HG02678 (cell line): ENCODE data around the gene INSRR.

ENCODE experiments used
- ATAC-seq: cut with Tn5 transposase; IDR thresholded peaks from one replicate; pipeline ENCODE4 v1.9.1; 2021; ENCODE audit warnings: mild to moderate bottlenecking, moderate library complexity; ENCODE audit not compliant: unreplicated experiment

INSRR gene

DNA sequence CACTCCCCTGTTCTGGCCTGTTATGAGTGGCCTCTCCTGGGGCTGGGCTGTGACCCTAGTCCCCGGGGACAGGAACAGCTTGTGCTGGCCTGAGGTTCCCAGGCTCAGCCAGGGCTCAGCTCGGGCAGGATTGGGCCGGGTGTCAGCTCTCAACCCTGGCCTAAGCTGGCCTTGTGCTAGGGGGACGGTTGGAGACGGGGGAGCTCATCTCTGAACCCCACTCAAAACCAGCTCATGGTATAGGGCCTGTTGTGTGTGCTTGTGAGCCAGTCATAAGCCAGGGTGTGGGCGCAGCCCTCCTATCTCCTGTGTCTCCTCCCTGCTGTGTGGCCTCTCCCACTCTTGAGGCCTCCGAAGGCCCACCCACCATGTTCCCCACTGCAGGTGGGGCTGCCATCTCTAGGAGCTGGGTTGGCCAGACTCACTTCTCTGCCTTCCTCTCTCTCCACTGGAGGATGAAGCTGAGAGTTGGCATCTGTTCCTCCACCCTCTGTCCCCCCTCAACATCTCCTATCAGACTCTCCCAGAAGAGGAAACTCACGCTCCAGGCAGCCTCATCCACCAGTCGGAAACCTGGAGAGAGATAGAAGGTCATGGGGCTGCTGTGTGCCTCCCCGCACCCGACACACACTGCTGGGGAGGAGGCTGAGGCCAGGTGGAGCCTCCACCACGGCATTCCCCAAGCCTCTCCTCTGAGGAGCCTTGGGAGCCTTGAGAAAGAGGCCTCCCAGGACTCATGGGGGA lies 36.0 kb upstream of the INSRR start:
- ATAC-seq = no peak

GRCh38 chr1:156894001-156894400 lies 35.1 kb upstream of the INSRR start:
- no peak for ATAC-seq

DNA sequence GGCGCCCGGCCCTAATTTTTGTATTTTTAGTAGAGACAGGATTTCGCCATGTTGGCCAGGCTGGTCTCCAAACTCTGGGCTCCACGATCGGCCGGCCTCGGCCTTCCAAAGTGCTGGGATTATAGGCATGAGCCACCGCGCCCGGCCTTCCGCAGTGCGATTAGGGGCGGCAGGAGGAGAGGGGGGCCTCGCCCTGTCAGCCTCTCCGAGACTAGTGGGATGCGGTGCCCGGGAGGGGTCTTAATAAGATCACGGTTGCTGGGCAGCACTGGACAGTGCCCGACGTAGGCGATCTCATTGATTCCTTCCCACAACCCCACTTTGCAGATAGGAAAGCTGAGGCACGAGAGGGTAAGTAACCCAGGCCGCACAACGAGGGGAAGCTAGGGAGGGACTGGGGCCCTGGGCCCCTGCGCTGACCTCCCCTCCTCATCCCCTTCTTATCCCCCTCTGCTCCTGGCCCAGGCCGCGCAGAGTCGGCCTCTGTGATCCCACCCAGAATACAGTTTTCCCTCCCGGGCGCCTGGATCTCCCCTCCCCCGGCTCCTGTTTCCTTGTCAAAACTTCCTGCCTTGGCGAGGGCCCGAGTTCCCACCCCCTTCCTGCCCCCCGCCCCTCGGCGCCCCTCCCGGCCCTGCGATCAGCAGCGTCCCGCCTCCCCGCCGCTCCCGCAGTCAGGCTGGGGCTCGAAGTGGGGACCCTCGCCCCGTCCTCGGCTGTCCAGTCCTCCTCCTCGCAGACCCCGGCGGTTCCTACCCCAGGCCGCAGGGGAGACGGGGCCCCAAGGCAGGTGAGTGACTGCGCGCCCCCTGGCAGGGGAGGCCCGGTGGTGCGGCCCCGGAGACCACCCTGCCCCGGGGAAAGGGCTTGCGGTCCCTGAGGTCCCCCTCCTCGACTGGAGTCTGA lies 34.4 kb upstream of the INSRR start, which contains the start of gene PEAR1:
Gene PEAR1 (plus strand): TSS at position 671 of the 906 bp plus-strand sequence. CDS start 10,209 bp downstream, outside the sequence.
- ATAC-seq = no peak

DNA sequence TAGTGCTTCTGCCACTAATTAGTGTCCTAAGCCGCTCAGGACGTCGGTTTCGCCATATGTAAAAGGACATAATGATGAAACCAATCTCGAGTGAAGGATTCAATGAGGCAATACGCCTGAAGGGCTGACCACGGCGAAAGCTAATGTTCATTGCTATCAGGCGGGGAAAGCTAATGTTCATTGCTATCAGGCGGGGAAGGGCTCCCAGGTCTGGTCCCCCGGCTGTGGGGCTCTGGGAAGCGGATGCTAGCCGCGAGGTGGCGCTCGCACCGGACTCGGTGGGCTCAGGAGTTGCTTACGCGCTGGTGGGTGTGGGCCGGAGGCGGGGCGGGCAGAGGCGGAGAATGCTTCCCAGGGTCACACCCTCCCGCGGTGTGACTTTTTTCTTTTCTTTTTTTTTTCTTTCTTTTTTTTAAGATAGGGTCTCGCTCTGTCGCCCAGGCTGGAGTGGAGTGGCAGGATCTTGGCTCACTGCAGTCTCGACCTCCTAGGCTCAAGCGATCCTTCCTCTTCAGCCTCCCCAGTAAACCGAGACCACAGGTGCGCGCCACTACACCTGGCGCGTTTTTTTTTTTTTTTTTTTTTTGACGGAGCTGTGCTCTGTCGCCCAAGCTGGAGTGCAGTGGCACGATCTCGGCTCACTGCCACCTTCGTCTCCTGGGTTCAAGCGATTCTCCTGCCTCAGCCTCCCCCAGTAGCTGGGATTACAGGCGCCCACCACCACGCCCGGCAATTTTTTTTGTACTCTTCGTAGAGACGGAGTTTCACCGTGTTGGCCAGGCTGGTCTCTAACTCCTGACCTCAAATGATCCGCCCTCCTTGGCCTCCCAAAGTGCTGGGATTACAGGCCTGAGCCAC lies 33.5 kb upstream of the INSRR start:
- ATAC-seq = no peak

DNA sequence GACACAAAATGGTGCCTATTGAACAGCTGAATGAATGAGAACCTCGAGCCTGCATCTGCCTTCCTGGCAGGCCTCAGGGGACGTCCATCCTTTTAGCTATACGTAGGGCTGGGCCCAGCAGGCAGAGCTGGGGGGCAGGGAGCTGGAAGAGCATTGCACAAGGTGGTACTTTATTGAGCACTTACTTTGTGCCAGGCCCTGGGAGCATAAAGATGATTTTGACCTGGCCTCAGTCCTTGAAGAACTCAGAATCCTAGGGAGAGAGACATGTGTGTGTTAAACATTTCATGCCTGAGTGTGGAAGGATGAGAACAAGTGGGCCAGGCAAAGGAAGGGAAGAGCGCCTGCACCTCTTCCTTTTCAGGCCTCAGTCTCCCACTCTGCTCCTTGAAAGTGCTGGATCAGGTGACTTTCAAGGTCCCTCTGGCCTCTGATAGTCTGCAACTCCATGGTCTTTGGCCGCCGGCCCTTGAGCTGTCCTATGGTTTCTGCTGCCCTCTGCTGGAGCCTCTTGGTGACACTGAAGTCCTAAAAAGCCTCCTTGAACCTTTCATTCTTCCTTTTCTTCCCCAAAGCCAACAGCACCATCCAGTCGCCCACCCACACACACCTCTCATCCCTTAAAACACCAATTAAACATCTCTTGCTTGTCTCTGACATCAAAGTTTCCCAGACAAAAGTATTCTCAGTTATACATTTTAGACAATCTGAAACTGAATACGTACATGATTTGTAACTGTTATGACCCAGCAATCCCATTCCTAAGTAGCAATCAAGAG lies 31.1 kb upstream of the INSRR start:
- ATAC-seq = no peak

- ATAC-seq = no peak
These were observed 28.8 kb upstream of the INSRR start for GRCh38 chr1:156887734-156888133.

DNA sequence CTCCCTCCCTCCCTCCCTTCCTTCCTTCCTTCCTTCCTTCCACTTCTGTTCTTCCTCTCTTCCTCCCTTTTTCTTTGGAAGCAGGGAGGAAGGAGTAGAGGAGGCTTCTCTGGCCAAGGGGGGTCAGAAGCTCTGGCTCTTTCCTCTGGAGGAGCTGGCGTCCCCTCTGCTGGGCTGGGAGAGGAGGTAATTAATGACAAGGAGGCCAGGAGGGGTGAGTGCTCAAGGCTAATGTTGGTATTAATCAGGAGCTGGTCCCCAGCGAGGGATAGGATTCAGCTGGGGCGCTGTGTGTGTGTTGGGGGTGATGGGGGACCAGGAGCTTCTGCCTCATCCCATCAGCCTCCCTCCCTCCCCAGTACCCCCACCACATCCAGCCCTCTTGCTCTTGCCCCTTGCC lies 28.4 kb upstream of the INSRR start:
- no peak for ATAC-seq

DNA sequence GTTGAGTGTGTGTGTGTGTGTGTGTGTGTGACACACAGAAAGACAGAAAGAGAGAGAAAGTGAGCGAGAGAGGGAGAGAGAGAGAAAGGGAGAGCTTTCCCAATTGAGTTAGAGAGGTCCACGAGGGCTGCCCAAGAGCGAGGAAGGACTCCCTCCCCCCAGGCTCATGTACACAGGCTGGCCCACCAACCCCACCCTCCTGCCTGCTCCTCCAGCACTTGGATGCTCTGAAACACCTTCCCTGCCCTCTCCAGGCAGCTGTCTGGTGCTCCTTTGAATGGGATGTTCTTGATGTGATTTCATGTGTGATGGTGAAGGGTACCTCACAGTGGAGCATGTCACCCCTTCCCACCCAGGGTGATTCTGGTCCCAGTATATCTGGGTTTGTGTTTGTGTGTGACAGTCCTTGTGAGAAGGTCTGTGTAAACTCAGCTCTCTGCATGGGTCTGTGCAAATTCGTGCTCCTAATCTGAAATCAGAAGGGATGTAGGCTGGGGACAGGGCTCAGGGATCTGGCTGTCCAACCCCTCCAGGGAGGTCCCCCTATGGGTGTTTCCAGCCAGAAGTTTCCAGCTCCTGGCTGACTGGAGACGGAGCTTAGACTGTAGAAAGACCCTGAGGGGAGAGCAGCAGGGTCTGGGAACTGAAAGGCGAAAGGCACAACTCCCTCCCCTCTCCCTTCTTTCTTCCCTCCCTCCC lies 27.8 kb upstream of the INSRR start:
- ATAC-seq = no peak

DNA sequence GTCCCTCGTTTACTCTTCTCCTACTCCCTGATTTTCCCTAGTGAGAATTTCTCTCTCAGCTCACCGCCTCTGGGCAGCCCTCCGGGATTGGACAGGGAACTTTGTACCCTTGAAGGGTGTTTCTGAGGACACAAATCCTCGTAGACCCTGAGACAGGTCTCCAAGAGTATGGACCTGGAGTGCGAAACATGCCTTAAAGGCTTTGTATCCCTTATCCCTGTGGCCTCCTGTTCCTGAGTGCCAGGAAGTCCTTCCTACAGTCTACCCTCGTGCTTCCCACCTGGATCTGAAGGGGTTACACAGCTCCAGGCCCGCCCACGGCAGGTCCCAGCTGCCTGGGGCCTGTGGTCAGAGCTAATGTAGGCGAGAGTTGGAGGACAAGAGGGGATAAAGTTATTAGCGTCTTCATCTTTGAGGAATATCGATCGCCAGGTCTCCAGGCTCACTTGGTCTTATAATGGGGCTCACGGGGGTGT lies 27.0 kb upstream of the INSRR start:
- no peak for ATAC-seq

GRCh38 chr1:156885314-156885713 lies 26.4 kb upstream of the INSRR start:
- ATAC-seq = no peak

GRCh38 chr1:156884560-156885184 lies 25.8 kb upstream of the INSRR start:
- ATAC-seq = no peak

DNA sequence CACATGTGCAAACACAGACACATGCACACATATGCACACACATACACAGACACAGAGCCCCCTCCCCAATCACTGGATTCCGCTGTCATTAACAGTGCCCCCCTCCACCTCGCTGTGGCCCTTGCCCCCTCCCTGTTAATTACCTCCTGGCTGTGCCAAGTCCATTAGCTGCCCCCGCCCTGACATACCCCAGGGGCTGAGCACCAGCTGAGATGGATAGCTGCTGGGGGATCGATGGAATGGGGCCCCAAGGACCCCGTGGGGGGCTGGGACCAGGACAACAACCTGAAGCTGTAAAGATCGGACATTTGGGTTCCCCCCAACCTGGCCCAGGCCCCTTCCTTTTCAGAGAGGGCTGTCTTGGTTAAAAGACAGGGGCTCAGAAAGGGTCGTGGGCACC lies 25.0 kb upstream of the INSRR start:
- ATAC-seq = no peak

GRCh38 chr1:156882543-156882942 lies 23.6 kb upstream of the INSRR start:
- no peak for ATAC-seq

DNA sequence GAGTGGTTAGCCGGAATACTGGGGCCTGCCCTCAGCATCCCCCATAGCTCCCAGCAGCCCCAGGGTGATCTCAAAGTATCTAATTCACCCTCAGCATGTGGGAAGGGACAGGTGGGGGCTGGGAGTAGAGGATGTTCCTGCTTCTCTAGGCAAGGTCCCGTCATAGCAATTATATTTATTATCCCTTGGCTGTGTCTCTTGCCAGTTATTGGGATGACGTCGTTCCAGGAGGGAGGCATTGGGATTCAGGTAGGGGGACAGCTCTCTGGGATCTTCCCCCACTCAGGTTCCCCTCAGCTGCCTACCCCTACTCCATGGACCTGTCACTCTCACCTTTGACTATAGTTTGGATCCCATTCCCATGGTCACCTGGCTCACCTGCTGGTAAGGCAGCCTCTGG lies 22.7 kb upstream of the INSRR start:
- no peak for ATAC-seq

GRCh38 chr1:156881101-156881500 lies 22.2 kb upstream of the INSRR start:
- no peak for ATAC-seq

DNA sequence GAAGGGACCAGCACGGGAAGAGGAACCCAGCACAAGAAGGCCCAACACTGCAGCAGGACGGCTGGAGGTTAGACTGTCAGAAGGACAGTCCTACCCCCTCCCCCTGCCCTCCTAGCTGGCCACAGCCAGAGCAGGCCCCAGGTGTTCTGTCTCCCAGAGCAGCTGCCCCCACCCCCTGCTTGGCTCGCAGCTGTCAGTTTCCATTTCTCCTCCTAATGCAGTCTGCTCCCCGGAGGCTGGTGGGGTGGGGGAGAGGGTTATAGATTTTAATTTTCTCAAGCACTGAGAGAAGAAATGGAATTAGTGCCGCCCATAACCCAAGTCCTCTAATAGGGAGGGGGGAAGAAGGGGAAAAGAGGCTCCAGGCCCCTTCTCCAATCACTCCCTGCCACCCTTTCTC lies 21.6 kb upstream of the INSRR start:
- no peak for ATAC-seq

DNA sequence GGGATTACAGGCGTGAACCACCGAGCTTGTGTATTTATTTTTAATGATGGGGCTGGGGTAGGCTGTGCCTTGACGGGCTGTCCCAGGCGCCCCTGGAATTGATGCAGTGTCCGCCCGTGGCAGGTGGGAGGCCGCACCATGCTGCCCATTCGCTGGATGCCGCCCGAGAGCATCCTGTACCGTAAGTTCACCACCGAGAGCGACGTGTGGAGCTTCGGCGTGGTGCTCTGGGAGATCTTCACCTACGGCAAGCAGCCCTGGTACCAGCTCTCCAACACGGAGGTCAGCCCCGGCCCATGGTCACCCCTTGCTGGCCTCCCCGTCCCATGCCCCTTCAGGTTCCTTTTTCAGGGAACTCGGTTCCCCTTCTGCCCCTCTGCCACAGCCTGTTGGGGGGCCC lies 21.0 kb upstream of the INSRR start:
- no peak for ATAC-seq

GRCh38 chr1:156877433-156878170 lies 18.7 kb upstream of the INSRR start:
- ATAC-seq = no peak
